SK-N-MC (cell line): ENCODE results near the gene MRPS10.

Experiments used
- EZH2 ChIP-seq: fragments of 200-600 bp; sonication (generic); IDR thresholded peaks from one replicate; pipeline ENCODE4 v1.6.1; 2017; ENCODE audit warnings: antibody characterized with exemption
- POLR2AphosphoS5 ChIP-seq: IDR thresholded peaks from 2 replicates; pipeline ENCODE4 v1.6.1; 2012; ENCODE audit warnings: mild to moderate bottlenecking, low read depth, low read length, borderline replicate concordance

- TF ChIP-seq EZH2: no peak
- TF ChIP-seq POLR2AphosphoS5: no peak
Observed at GRCh38 chr6:42259841-42260395, 42.3 kb upstream of the MRPS10 start.
